SK-N-SH (cell line): ENCODE results near the gene DMRTA2. TPM values are rescaled to one million over a fixed set of nuclear protein-coding genes. Genes with fewer than 3 reads are reported as not detected.

Source experiments
- CTCF ChIA-PET: fragments of 300-600, 350-600 bp; formaldehyde crosslinking; extraction: SDS; loops from one replicate; lab custom pipeline; 2021; lab: Yijun Ruan, JAX
- POLR2A ChIA-PET: fragments of 350-600 bp; sonication (Branson Sonifier 250); formaldehyde crosslinking; extraction: SDS; loops from one replicate; lab custom pipeline; 2020; ENCODE audit warnings: antibody characterized with exemption, inconsistent platforms; lab: Yijun Ruan, JAX
- DNase-seq: peaks from one replicate; pipeline ENCODE4 v3.0.0; 2012
- H2AFZ ChIP-seq: fragments of 200-600 bp; sonication (generic); 2 replicates; pipeline ENCODE4 v1.8.1; 2016; ENCODE audit warnings: antibody characterized with exemption, mild to moderate bottlenecking, low read depth
- H3F3A ChIP-seq: fragments of 200-600 bp; sonication (generic); replicated peaks from 2 replicates; pipeline ENCODE3; 2016; ENCODE audit warnings: antibody characterized with exemption, mild to moderate bottlenecking; ENCODE audit not compliant: insufficient read depth
- H3K27ac ChIP-seq, 2 experiments: fragments of 200-500 bp in 1 of 2; fragments of 200-600 bp in 1 of 2; sonication (Bioruptor generic) in 1 of 2; sonication (generic), shearing (Covaris generic) in 1 of 2; 2 replicates each; pipeline versions ENCODE4 v1.5.1 to v1.6.1; 2014 to 2016; ENCODE audit warnings: low read depth in 2 of 2, inconsistent platforms in 1 of 2, low read length in 1 of 2, mild to moderate bottlenecking in 1 of 2, mixed read lengths in 1 of 2
- H3K27me3 ChIP-seq: fragments of 200-600 bp; sonication (generic), shearing (Covaris generic); 2 replicates; pipeline ENCODE4 v1.6.1; 2016; ENCODE audit warnings: mixed run types; ENCODE audit not compliant: insufficient read depth
- H3K36me3 ChIP-seq, 2 experiments: fragments of 200-500 bp in 1 of 2; fragments of 200-600 bp in 1 of 2; sonication (Bioruptor generic) in 1 of 2; sonication (generic) in 1 of 2; replicated peaks in 1 of 2; 2 replicates each; pipeline versions ENCODE3 to v1.5.1; 2014 to 2016; ENCODE audit warnings: low read length in 1 of 2, mild to moderate bottlenecking in 1 of 2; ENCODE audit not compliant: insufficient read depth in 2 of 2, control insufficient read depth in 1 of 2
- H3K4me1 ChIP-seq, 2 experiments: fragments of 200-500 bp in 1 of 2; fragments of 200-600 bp in 1 of 2; sonication (Bioruptor generic) in 1 of 2; sonication (generic), shearing (Covaris generic) in 1 of 2; 2 replicates each; pipeline versions ENCODE4 v1.5.1 to v1.6.1; 2014 to 2016; ENCODE audit warnings: low read depth in 1 of 2, low read length in 1 of 2, mixed run types in 1 of 2; ENCODE audit not compliant: insufficient read depth in 2 of 2, control insufficient read depth in 1 of 2
- H3K4me2 ChIP-seq: fragments of 200-600 bp; sonication (generic), shearing (Covaris generic); 2 replicates; pipeline ENCODE4 v1.6.1; 2017; ENCODE audit warnings: mixed run types
- H3K4me3 ChIP-seq, 2 experiments: fragments of 200-500 bp in 1 of 2; fragments of 200-600 bp in 1 of 2; sonication (Bioruptor generic) in 1 of 2; sonication (generic), shearing (Covaris generic) in 1 of 2; 2 replicates each; pipeline versions ENCODE4 v1.5.1 to v1.8.1; 2014 to 2016; ENCODE audit warnings: low read depth in 2 of 2, inconsistent platforms in 1 of 2, low read length in 1 of 2, mild to moderate bottlenecking in 1 of 2, mixed read lengths in 1 of 2, moderate library complexity in 1 of 2
- H3K79me2 ChIP-seq: fragments of 200-600 bp; sonication (generic); 2 replicates; pipeline ENCODE4 v1.8.1; 2017; ENCODE audit warnings: mild to moderate bottlenecking; ENCODE audit not compliant: insufficient read depth
- H3K9ac ChIP-seq: fragments of 200-600 bp; sonication (generic); 2 replicates; pipeline ENCODE4 v1.6.1; 2017; ENCODE audit warnings: mixed run types
- H3K9me2 ChIP-seq: fragments of 200-600 bp; sonication (generic); 2 replicates; pipeline ENCODE4 v1.6.1; 2017; ENCODE audit warnings: mixed run types
- H3K9me3 ChIP-seq: fragments of 200-600 bp; sonication (generic); 2 replicates; pipeline ENCODE4 v1.6.1; 2017; ENCODE audit warnings: mixed run types, mild to moderate bottlenecking, moderate library complexity
- H4K20me1 ChIP-seq: fragments of 200-600 bp; sonication (generic); 2 replicates; pipeline ENCODE4 v1.6.1; 2017; ENCODE audit warnings: mild to moderate bottlenecking, mixed run types; ENCODE audit not compliant: insufficient read depth
- ELF1 ChIP-seq: IDR thresholded peaks from 2 replicates; pipeline ENCODE4 v1.4.0; 2012
- EZH2phosphoT487 ChIP-seq: fragments of 200-600 bp; sonication (generic); IDR thresholded peaks from 2 replicates; pipeline ENCODE4 v1.6.1; 2017; ENCODE audit warnings: low read depth, mixed run types, mild to moderate bottlenecking, antibody characterized with exemption, moderate library complexity, borderline replicate concordance
- FOSL2 ChIP-seq: IDR thresholded peaks from 2 replicates; pipeline ENCODE4 v1.4.0; 2012; ENCODE audit warnings: low read depth, mild to moderate bottlenecking, moderate library complexity, borderline replicate concordance
- MEF2A ChIP-seq: IDR thresholded peaks from 2 replicates; pipeline ENCODE4 v1.4.0; 2012; ENCODE audit warnings: low read depth, borderline replicate concordance
- TEAD4 ChIP-seq: IDR thresholded peaks from 2 replicates; pipeline ENCODE4 v1.4.0; 2012; ENCODE audit warnings: mild to moderate bottlenecking, borderline replicate concordance; ENCODE audit not compliant: insufficient read depth
- WGBS: methylation state at CpG from one replicate; pipeline ENCODE4 v1.1.6; 2017; ENCODE audit warnings: low lambda C conversion rate; 5-methylcytosine and 5-hydroxymethylcytosine counted together
- polyA plus RNA-seq, 3 experiments: library from polyadenylated mRNA; depleted of rRNA; stranded (reverse); fragments of >200 nt; gene quantifications; 2 replicates each; pipeline ENCODE4 v1.2.3, GENCODE V29; 2012
- TF ChIP-seq, protein P1 (sequence below): IDR thresholded peaks from 2 replicates; pipeline ENCODE4 v1.6.1; 2012; ENCODE audit warnings: mild to moderate bottlenecking, low read depth, low read length, moderate library complexity
- TF ChIP-seq, protein P2 (sequence below): IDR thresholded peaks from 2 replicates; pipeline ENCODE4 v1.4.0; 2012; ENCODE audit warnings: low read depth, borderline replicate concordance
- TF ChIP-seq, protein P3 (sequence below): fragments of 150-350 bp; IDR thresholded peaks from 2 replicates; pipeline ENCODE4 v1.6.1; 2017; ENCODE audit warnings: antibody characterized with exemption, low read length, low read depth, borderline replicate concordance
- TF ChIP-seq, protein P4 (sequence below): fragments of 200-600 bp; sonication (generic); IDR thresholded peaks from 2 replicates; pipeline ENCODE4 v1.6.1; 2017; ENCODE audit warnings: antibody characterized with exemption, mild to moderate bottlenecking, moderate library complexity

DMRTA2 gene
- polyA plus RNA-seq, 1 of the 3 experiments (the other 2 are of a cell fraction) = 0.02 TPM

DNA sequence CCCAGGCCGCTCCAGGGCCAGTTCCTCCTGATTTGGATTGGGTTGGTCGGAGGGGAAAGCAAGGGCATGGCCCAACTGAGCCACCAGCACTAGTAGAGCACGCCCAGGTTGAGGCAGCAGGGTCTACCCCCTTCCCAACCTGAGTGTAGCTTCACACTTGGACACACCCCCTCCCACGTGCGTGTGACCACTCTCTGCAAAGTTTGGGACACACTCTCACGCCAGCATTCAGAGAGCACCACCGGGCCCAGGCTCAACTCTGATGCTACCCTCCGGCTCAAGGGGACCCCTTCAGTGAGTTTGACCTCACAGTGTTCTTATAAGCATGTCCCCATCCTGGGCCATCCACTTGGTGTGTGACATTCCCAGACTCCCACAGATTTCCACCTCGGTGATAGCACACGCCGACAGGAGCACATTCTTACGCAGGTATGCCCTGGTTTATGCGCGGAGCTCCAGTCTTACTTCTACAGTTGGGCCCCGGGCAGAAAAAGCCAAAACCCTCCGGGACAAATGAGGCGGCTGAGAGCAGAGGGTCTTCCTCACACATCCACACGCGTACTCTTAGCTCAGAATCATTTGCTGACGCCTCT is 3.0 kb upstream of the DMRTA2 start:
- Histone ChIP-seq H3K4me2 (peak overlapping the region; percentile 70; the same call in 1 of the 2 replicates), H3K36me3 (no peaks in the 10 kb centered on the region), H4K20me1 (0 out of 2 replicates have a peak, but pooled peaks cover 13% of the 10 kb centered on the region), H3F3A (no peaks in the 10 kb centered on the region), H3K27me3 (peaks cover 90% of the 10 kb centered on the region), H3K4me1 (peaks cover 17 to 24% of the 10 kb centered on the region in 2 experiments; a peak in 1 of 4 replicates), H3K9me3 (no peaks in the 10 kb centered on the region), H3K79me2 (no peaks in the 10 kb centered on the region), H2AFZ (no peak overlapping the region), H3K4me3 (no peak overlapping the region), H3K9ac (no peak overlapping the region), H3K9me2 (no peaks in the 10 kb centered on the region), H3K27ac (no peak overlapping the region)
- CTCF ChIA-PET = interaction anchor here (1.5 to 2.2 kb wide), 2 partner anchors 57 to 278 kb away, joined by 4 to 8 read pairs; no protein-coding TSS in a partner anchor
- 28% methylated on average over 13 of the region's 20 CpGs for WGBS
- DNase-seq = peak; percentile 36
- POLR2A ChIA-PET = no interaction called here
- peak; percentile 42; the same call in 1 of the 2 replicates for TF ChIP-seq EZH2phosphoT487
- TF ChIP-seq, protein P1, sequence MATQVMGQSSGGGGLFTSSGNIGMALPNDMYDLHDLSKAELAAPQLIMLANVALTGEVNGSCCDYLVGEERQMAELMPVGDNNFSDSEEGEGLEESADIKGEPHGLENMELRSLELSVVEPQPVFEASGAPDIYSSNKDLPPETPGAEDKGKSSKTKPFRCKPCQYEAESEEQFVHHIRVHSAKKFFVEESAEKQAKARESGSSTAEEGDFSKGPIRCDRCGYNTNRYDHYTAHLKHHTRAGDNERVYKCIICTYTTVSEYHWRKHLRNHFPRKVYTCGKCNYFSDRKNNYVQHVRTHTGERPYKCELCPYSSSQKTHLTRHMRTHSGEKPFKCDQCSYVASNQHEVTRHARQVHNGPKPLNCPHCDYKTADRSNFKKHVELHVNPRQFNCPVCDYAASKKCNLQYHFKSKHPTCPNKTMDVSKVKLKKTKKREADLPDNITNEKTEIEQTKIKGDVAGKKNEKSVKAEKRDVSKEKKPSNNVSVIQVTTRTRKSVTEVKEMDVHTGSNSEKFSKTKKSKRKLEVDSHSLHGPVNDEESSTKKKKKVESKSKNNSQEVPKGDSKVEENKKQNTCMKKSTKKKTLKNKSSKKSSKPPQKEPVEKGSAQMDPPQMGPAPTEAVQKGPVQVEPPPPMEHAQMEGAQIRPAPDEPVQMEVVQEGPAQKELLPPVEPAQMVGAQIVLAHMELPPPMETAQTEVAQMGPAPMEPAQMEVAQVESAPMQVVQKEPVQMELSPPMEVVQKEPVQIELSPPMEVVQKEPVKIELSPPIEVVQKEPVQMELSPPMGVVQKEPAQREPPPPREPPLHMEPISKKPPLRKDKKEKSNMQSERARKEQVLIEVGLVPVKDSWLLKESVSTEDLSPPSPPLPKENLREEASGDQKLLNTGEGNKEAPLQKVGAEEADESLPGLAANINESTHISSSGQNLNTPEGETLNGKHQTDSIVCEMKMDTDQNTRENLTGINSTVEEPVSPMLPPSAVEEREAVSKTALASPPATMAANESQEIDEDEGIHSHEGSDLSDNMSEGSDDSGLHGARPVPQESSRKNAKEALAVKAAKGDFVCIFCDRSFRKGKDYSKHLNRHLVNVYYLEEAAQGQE = no peak

DNA sequence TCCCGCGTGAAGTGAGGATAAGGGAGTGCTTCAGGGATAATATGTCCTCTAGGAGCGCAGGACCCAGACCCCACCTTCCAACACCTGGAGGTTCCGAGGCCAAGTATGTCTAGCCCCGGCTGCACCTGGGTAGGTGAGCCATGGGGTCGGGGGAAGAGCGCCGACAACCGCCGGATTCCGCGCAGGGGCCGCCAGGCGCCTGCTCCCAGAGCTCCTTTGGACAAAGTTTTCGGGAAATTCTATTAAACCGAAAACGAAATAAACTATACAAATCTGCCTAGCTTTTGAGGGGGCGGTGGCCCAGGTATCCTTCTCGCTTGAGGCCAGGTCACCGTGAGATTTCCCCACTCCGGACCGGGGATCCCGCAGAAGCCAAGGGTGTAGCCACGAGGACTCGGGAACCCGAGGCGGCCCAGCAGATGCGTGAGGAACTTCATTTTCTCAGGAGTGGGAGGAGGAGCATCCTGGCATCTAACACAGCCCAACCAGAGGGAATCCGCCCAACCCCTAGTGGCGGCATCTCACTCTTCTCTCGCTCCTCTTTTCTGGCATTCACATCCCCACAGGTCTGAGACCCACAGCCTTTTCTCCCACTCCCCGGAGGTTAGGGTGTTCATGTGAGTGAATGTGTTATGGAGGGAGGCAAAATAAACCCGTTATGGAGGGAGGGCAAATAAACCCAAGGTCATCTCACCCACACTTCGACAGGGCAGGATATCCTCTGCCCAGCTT is 2.3 kb upstream of the DMRTA2 start:
- H3K79me2 ChIP-seq = no peaks in the 10 kb centered on the region
- no peak overlapping the region for H3K4me3 ChIP-seq
- H3K9ac ChIP-seq = no peak overlapping the region
- POLR2A ChIA-PET = no interaction called here
- TF ChIP-seq, protein P2, sequence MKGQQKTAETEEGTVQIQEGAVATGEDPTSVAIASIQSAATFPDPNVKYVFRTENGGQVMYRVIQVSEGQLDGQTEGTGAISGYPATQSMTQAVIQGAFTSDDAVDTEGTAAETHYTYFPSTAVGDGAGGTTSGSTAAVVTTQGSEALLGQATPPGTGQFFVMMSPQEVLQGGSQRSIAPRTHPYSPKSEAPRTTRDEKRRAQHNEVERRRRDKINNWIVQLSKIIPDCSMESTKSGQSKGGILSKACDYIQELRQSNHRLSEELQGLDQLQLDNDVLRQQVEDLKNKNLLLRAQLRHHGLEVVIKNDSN = no peak
- TF ChIP-seq, protein P3, sequence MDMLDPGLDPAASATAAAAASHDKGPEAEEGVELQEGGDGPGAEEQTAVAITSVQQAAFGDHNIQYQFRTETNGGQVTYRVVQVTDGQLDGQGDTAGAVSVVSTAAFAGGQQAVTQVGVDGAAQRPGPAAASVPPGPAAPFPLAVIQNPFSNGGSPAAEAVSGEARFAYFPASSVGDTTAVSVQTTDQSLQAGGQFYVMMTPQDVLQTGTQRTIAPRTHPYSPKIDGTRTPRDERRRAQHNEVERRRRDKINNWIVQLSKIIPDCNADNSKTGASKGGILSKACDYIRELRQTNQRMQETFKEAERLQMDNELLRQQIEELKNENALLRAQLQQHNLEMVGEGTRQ = no peak
- TF ChIP-seq, protein P4, sequence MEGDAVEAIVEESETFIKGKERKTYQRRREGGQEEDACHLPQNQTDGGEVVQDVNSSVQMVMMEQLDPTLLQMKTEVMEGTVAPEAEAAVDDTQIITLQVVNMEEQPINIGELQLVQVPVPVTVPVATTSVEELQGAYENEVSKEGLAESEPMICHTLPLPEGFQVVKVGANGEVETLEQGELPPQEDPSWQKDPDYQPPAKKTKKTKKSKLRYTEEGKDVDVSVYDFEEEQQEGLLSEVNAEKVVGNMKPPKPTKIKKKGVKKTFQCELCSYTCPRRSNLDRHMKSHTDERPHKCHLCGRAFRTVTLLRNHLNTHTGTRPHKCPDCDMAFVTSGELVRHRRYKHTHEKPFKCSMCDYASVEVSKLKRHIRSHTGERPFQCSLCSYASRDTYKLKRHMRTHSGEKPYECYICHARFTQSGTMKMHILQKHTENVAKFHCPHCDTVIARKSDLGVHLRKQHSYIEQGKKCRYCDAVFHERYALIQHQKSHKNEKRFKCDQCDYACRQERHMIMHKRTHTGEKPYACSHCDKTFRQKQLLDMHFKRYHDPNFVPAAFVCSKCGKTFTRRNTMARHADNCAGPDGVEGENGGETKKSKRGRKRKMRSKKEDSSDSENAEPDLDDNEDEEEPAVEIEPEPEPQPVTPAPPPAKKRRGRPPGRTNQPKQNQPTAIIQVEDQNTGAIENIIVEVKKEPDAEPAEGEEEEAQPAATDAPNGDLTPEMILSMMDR = peak; percentile 31; the same call in 1 of the 2 replicates
- TF ChIP-seq FOSL2 = no peak
- no peak for TF ChIP-seq ELF1
- TF ChIP-seq, protein P1 = no peak
- no peak; the same call in 1 of the 2 replicates for TF ChIP-seq EZH2phosphoT487
- TF ChIP-seq MEF2A = no peak
- TF ChIP-seq TEAD4 = no peak
- TF ChIP-seq, all 33 proteins: peak for 1
- Histone ChIP-seq H3K36me3 (no peaks in the 10 kb centered on the region), H3F3A (no peaks in the 10 kb centered on the region), H4K20me1 (0 out of 2 replicates have a peak, but pooled peaks cover 13% of the 10 kb centered on the region), H3K9me2 (no peaks in the 10 kb centered on the region), H3K27me3 (peaks cover 96% of the 10 kb centered on the region), H3K9me3 (no peaks in the 10 kb centered on the region), H2AFZ (no peak overlapping the region), H3K4me2 (peak overlapping the region; percentile 70; the same call in 1 of the 2 replicates), H3K27ac (no peak overlapping the region), H3K4me1 (peaks cover 17 to 24% of the 10 kb centered on the region in 2 experiments; a peak in 1 of 4 replicates)
- CTCF ChIA-PET = interaction anchor here (1.1 to 4.2 kb wide), 5 partner anchors 12 to 278 kb away, joined by 3 to 17 read pairs (median 5); no protein-coding TSS in a partner anchor
- peak; percentile 68 for DNase-seq
- 10% methylated on average over 22 of the region's 34 CpGs for WGBS
